ENCODE measurements around the gene SLC1A3. TPM values are rescaled to one million over a fixed set of nuclear protein-coding genes. Genes with fewer than 3 reads are reported as not detected.
A peak's percentile ranks its signal among the peaks of the same experiment; 100 is the strongest.

Gene SLC1A3
- total and polyA plus RNA-seq, 2 of the 4 experiments (the other 2 are of a cell fraction) = 0.27 to 1.3 TPM

- ChIA-PET POLR2A (ENCODE audit: unreplicated experiment) (no interaction called here), CTCF (interaction anchor here (0.6 to 1.7 kb wide), 6 partner anchors 187 to 515 kb away, joined by 3 to 6 read pairs (median 4); no protein-coding TSS in a partner anchor)
- peak overlapping the region; percentile 89 for H2AFZ ChIP-seq (replicated peaks; ENCODE audit: low read length, poor library complexity)
- no peak overlapping the region for H3K9ac ChIP-seq (ENCODE audit: low read depth, low read length)
- peaks cover 3% of the 10 kb centered on the region; the same call in 1 of the 2 replicates for H3K9me1 ChIP-seq (ENCODE audit: insufficient read depth, low read length)
- no peaks in the 10 kb centered on the region for H3K9me3 ChIP-seq (ENCODE audit: control insufficient read depth, insufficient read depth, low read length)
- H3K23ac ChIP-seq (ENCODE audit: low read depth, low read length) = no peak overlapping the region
- no peak overlapping the region for H2BK15ac ChIP-seq (ENCODE audit: low read depth, low read length)
- H2AK9ac ChIP-seq (replicated peaks; ENCODE audit: low read depth, low read length, poor library complexity) = no peak overlapping the region
- H3K14ac ChIP-seq (replicated peaks; ENCODE audit: low read depth, low read length) = no peak overlapping the region
- H3K4ac ChIP-seq (ENCODE audit: low read depth, low read length) = no peak overlapping the region
- H3K56ac ChIP-seq (ENCODE audit: extremely low read depth, insufficient read depth, low read length) = no peak overlapping the region
- peaks cover 4% of the 10 kb centered on the region for H3K27me3 ChIP-seq (ENCODE audit: control insufficient read depth, insufficient read depth, low read length)
- no peaks in the 10 kb centered on the region for H4K20me1 ChIP-seq (ENCODE audit: insufficient read depth, low read length)
- H2AK5ac ChIP-seq (ENCODE audit: low read depth, low read length) = no peak overlapping the region
- no peak overlapping the region for H2BK120ac ChIP-seq (ENCODE audit: low read depth, low read length)
- DNase-seq (peak; percentile 53), ATAC-seq (ENCODE audit: low read depth) (peak; percentile 81)
- in situ Hi-C loops (cut with MboI; ENCODE audit: low sequenced_read_pairs) = loop anchor here (5.0 to 10.0 kb wide), 3 partner anchors 188 to 428 kb away; no protein-coding TSS in a partner anchor
- no peak overlapping the region for H3K4me3 ChIP-seq (ENCODE audit: insufficient read depth, low read depth, low read length)
- no peak overlapping the region for H2BK20ac ChIP-seq (ENCODE audit: low read depth, low read length)
- H3K27ac ChIP-seq (ENCODE audit: insufficient read depth, low read length) = no peak overlapping the region
- H3K79me1 ChIP-seq (ENCODE audit: low read depth in 1 of 2, low read length in 2 of 2) = no peaks in the 10 kb centered on the region
- no peak overlapping the region for H4K91ac ChIP-seq (ENCODE audit: insufficient read depth, low read depth, low read length)
- no peak overlapping the region for H4K5ac ChIP-seq (ENCODE audit: low read depth, low read length)
- peak; percentile 49 for TF ChIP-seq SMC3 (IDR thresholded peaks at IDR 0.05; ENCODE audit: low read depth, low read length)
- TF ChIP-seq MXI1 (IDR thresholded peaks at IDR 0.05; ENCODE audit: borderline replicate concordance, low read depth, low read length) = no peak
- TF ChIP-seq CTCF (conservative IDR thresholded peaks at IDR 0.05; ENCODE audit: low read depth, low read length) = peak; percentile 71
- peak; percentile 81 for TF ChIP-seq RAD21 (IDR thresholded peaks at IDR 0.05; ENCODE audit: low read length)
- no peak for TF ChIP-seq CHD1 (IDR thresholded peaks at IDR 0.05; ENCODE audit: low read depth, low read length)
- no peak for TF ChIP-seq RFX5 (IDR thresholded peaks at IDR 0.05; ENCODE audit: low read depth, low read length)
- BruUV-seq (replicated peaks) = no TSS peak
- H3K4me2 ChIP-seq (ENCODE audit: low read depth, low read length) = peak overlapping the region; percentile 69; the same call in 1 of the 2 replicates
- no peaks in the 10 kb centered on the region for H3K36me3 ChIP-seq (ENCODE audit: control insufficient read depth, insufficient read depth, low read length)
- H3K4me1 ChIP-seq (ENCODE audit: control insufficient read depth, insufficient read depth, low read length) = peaks cover 2% of the 10 kb centered on the region; the same call in 1 of the 2 replicates
- H4K8ac ChIP-seq (ENCODE audit: low read depth in 2 of 2, low read length in 2 of 2) = no peak overlapping the region
- dilution Hi-C loops (cut with HindIII; ENCODE audit: low sequenced_read_pairs, unreplicated experiment) = no loop called here
- intact Hi-C loops (cut with micrococcal nuclease) = loop anchor here (1.0 to 10.0 kb wide), 7 partner anchors 86 to 618 kb away; partner anchors contain the start of genes RANBP3L and SLC1A3
- no peak overlapping the region for H3K18ac ChIP-seq (ENCODE audit: low read depth, low read length)
- no peak overlapping the region for H2BK5ac ChIP-seq (ENCODE audit: low read depth, low read length, poor library complexity, severe bottlenecking)
- WGBS, 2 experiments (ENCODE audit: extremely low coverage in 2 of 2, insufficient read length in 1 of 2) = 34% methylated on average over 17 of the region's 44 CpGs; no CpG with 5 or more reads in 1 of the 2 experiments
These were observed 86.7 kb downstream of the SLC1A3 start for GRCh38 chr5:36692791-36693763.
